Measurements from ENCODE around the gene UBAC1. TPM values are rescaled to one million over a fixed set of nuclear protein-coding genes. Genes with fewer than 3 reads are reported as not detected.
A peak's percentile ranks its signal among the peaks of the same experiment; 100 is the strongest.

UBAC1 gene
- total and polyA plus RNA-seq, 11 donors: 71.1 to 140 (median 100) TPM

DNA sequence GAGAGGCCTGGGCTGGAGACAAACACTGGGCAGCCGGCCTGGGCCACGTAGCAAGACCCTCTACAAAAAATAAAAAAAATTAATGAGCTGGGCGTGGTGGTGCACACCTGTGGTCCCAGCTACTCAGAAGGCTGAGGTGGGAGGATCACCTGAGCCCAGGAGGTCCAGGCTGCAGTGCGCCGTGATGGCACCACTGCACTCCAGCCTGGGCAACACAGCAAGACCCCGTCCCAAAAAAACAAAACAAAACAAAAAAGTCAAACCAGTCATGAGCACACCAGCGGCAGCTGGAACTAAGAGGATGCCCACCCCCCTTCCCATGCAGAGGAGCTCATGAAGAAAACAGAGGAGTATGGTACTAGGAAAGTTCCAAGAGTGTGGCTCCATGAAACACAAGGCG is 2.2 kb upstream of the UBAC1 start:
- DNase-seq (no peak), ATAC-seq (no peak)
- no peak for TF ChIP-seq POLR2A (IDR thresholded peaks at IDR 0.05)
- TF ChIP-seq, protein P1, sequence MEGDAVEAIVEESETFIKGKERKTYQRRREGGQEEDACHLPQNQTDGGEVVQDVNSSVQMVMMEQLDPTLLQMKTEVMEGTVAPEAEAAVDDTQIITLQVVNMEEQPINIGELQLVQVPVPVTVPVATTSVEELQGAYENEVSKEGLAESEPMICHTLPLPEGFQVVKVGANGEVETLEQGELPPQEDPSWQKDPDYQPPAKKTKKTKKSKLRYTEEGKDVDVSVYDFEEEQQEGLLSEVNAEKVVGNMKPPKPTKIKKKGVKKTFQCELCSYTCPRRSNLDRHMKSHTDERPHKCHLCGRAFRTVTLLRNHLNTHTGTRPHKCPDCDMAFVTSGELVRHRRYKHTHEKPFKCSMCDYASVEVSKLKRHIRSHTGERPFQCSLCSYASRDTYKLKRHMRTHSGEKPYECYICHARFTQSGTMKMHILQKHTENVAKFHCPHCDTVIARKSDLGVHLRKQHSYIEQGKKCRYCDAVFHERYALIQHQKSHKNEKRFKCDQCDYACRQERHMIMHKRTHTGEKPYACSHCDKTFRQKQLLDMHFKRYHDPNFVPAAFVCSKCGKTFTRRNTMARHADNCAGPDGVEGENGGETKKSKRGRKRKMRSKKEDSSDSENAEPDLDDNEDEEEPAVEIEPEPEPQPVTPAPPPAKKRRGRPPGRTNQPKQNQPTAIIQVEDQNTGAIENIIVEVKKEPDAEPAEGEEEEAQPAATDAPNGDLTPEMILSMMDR (IDR thresholded peaks at IDR 0.05): no peak
- Histone ChIP-seq H3K27ac (no peak overlapping the region), H3K27me3 (no peaks in the 10 kb centered on the region), H3K4me1 (peaks cover 2 to 41% (median 29%) of the 10 kb centered on the region in 12 donors), H3K4me3 (no peak overlapping the region), H3K9me3 (no peaks in the 10 kb centered on the region), H3K36me3 (no peaks in the 10 kb centered on the region)
- intact Hi-C loops (cut with DNase I): loop anchor here in 4 of 10 donors (5.0 to 10.0 kb wide), 8 partner anchors 96 to 321 kb away; partner anchors contain the start of genes KCNT1 (in 1 of the 4) and QSOX2 (in 1 of the 4)
- WGBS, 4 donors: 87 to 94% (median 88%) methylated on average over 8 of the region's 8 CpGs

DNA sequence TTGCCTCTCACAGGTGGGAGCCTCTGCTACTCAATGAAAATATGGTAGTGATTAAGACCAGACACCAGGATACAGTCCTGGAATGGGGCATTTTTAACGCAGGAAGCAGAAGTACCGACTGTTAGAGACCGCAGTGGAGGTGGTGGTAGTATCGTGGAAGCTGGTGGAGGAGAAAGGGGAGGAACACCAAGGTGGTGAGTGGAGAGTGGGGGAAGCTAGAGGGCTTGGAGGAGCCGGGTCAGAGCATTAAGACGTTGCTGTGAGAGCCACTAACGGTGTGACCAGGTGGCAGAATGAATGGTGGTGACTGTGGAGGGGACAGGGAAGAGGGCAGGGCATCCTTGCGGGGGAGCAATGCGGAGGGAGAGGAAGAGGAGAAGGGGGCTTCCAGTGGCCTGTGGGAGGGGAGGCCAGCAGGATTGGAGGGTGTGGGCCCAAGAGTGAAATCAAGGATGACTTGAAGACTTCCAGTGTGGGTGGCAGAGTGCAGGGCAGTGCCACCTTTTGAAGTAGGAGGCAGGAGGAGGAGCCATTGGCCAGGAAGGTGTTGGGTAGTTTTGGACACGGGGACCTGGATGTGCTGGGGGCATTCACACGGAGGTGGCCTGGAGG is 1.6 kb upstream of the UBAC1 start:
- H3K4me3 ChIP-seq: no peak overlapping the region
- no peaks in the 10 kb centered on the region for H3K9me3 ChIP-seq
- peaks cover 2 to 40% (median 28%) of the 10 kb centered on the region in 12 donors for H3K4me1 ChIP-seq
- no peaks in the 10 kb centered on the region for H3K36me3 ChIP-seq
- H3K27ac ChIP-seq: no peak overlapping the region
- TF ChIP-seq POLR2A (IDR thresholded peaks at IDR 0.05): no peak
- H3K27me3 ChIP-seq: no peaks in the 10 kb centered on the region
- DNase-seq (no peak), ATAC-seq (no peak)
- 65 to 78% (median 72%) methylated on average over 11 of the region's 11 CpGs for WGBS, 4 donors
- intact Hi-C loops (cut with DNase I): loop anchor here in 4 of 10 donors (5.0 to 10.0 kb wide), 8 partner anchors 96 to 322 kb away; partner anchors contain the start of genes KCNT1 (in 1 of the 4) and QSOX2 (in 1 of the 4)

DNA sequence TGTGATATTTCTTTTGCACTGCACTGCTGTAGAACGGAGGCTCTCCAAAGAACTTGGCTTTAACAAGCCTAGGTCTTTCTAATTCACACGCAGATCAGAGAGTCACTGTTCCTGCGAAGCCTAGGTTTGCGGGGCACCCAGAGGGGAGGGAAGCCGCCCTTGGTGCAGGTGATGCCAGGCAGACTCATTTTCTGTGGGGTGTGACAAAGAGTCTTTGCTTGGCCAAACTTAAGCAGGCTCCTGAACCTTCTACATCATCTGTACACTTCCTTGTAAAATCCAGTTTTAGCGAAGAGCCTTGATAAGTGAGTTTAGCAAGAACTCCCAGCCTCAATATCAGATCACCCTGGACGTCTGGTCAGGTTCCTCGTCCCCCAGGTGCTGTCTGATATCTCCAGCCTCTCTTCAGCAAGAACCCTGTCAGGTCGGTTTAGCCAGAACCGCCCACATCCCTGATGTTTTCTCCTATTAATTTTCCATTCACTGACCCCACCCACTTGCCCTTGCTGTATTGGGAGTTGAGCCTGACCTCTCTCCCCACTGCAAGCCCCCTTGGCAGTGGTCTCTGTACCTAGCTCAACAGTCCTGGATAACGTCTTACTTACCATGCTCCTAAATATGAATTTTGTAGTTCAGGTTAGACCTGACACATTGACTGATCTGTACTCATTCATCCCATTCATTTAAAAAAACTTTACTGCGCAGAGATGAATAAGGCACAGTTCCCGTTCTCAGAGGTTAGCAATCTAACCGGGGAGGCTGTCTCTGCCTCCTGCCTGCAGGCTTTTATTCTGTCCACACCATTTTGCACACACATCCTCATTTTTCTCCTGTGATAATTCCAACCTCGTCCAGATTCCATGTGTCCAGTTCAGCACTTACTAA is 880 bp upstream of the UBAC1 start:
- no peaks in the 10 kb centered on the region for H3K36me3 ChIP-seq
- TF ChIP-seq, protein P1 (IDR thresholded peaks at IDR 0.05): no peak
- TF ChIP-seq POLR2A (IDR thresholded peaks at IDR 0.05): no peak
- whole genome bisulfite sequencing, 4 donors: 50 to 51% (median 50%) methylated on average over 15 of the region's 15 CpGs
- DNase-seq (no peak), ATAC-seq (no peak)
- peak overlapping the region in 5 of 12 donors; percentile 29 to 97 (median 83) for H3K4me3 ChIP-seq
- no peaks in the 10 kb centered on the region for H3K9me3 ChIP-seq
- H3K27me3 ChIP-seq: no peaks in the 10 kb centered on the region
- intact Hi-C loops (cut with DNase I): loop anchor here in 5 of 10 donors (1.0 to 10.0 kb wide), 10 partner anchors 55 to 323 kb away; partner anchors contain the start of genes CAMSAP1 (in 3 of the 5), KCNT1 (in 1 of the 5) and QSOX2 (in 1 of the 5)
- peak overlapping the region in 2 of 12 donors; percentile 22 to 93 for H3K27ac ChIP-seq
- peaks cover 2 to 39% (median 30%) of the 10 kb centered on the region in 12 donors for H3K4me1 ChIP-seq

DNA sequence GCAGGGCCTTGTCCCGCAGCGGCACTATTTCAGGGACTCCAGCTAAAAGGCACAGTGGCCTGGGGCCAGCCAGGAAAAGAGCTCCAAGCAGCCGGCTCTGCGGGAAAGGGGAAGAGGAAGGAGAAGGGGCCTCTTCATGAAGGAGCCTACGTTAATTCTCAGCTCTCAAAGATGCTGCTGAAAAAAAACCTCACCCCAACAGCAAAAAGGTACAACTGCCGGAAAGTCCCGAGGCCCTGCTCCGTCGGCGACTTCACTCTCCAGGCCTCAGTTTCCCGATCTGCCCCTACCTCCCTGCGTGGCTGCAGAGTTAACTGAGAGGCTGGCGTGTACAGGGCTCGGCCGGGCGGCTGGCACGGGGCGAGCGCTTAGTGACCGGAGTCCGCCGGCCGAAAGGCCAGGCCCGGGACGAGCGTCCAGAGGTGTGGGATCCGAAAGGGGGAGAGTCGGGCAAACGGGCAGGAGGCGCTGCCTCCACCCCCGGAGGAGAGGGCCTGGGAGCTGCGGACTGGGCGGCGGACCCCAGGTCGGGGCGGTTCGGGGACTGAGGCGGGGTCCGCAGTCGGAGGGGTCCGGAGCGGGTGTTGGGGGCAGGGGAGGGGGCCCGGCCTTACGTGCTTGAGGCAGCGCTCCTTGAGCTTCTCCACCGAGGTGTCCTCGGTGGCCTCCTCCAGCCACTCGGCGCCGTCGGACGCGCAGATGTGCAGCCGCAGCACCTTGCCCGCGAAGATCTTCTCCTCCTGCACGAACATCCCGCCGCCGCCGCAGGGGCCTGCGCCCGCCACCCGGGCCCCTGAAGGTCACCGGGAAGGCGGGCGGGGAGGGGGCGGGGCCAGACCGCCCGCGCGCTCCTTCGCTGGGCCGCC is 529 bp downstream of the UBAC1 start:
- Histone ChIP-seq H3K4me1 (peaks cover 2 to 53% (median 35%) of the 10 kb centered on the region in 12 donors), H3K9me3 (no peaks in the 10 kb centered on the region), H3K4me3 (peak overlapping the region; percentile 44 to 100 (median 89)), H3K27me3 (no peaks in the 10 kb centered on the region), H3K36me3 (no peaks in the 10 kb centered on the region), H3K27ac (peak overlapping the region; percentile 82 to 99 (median 94))
- TF ChIP-seq POLR2A (IDR thresholded peaks at IDR 0.05): peak; percentile 50 to 67
- TF ChIP-seq, protein P1 (IDR thresholded peaks at IDR 0.05): no peak
- intact Hi-C loops (cut with DNase I): loop anchor here in 5 of 10 donors (1.0 to 10.0 kb wide), 11 partner anchors 53 to 324 kb away; partner anchors contain the start of genes CAMSAP1 (in 3 of the 5), KCNT1 (in 1 of the 5) and QSOX2 (in 1 of the 5)
- 0 to 1% (median 0%) methylated on average over 12 to 74 of the region's 74 CpGs for WGBS, 4 donors
- DNase-seq: peak in 4 of 5 donors; percentile 35 to 75 (median 50)
- peak in 3 of 4 donors; percentile 15 to 32 (median 18) for ATAC-seq
